K562 (cell line): Measurements from ENCODE around the gene HEMGN. TPM values are rescaled to one million over a fixed set of nuclear protein-coding genes. Genes with fewer than 3 reads are reported as not detected.

Source experiments
- ATAC-seq: fragments of 200-7000 bp; cut with Tn5 transposase; 3 replicates; pipeline ENCODE4 v1.9.1; 2020; ENCODE audit warnings: moderate library complexity
- BruUV-seq: library from RNA; stranded (reverse); fragments of 400-500 nt; replicated peaks from 2 replicates; lab custom pipeline; 2021; lab: Mats Ljungman, UMichigan
- CTCF ChIA-PET: fragments of 300-600 bp; formaldehyde crosslinking; extraction: SDS; loops from one replicate; lab custom pipeline; 2021; ENCODE audit warnings: low intra/inter-chr PET ratio; lab: Yijun Ruan, JAX
- POLR2A ChIA-PET: fragments of 300-600, 350-650 bp; sonication (Branson Sonifier 250); formaldehyde crosslinking; extraction: SDS; loops from one replicate; lab custom pipeline; 2021; ENCODE audit warnings: antibody characterized with exemption, inconsistent platforms; lab: Yijun Ruan, JAX
- DNase-seq, 4 experiments: peaks; one replicate each; pipeline versions ENCODE4 v3.0.0 to v3.0.0-alpha.2; 2011 to 2018; ENCODE audit warnings: low spot score in 3 of 4, mixed read lengths in 3 of 4; ENCODE audit errors: extremely low read depth in 1 of 4
- FAIRE-seq: peaks from 2 replicates; lab custom pipeline; 2011; peaks lifted over from hg19 to GRCh38; lab: Jason Lieb, UNC
- H2AFZ ChIP-seq: 2 replicates; pipeline ENCODE4 v1.6.0; 2011; ENCODE audit warnings: low read depth, low read length, control low read depth, inconsistent platforms
- H3K27ac ChIP-seq: fragments of 200-600 bp; 3 replicates; pipeline ENCODE4 v1.8.0; 2011; ENCODE audit warnings: low read depth, mild to moderate bottlenecking, control low read depth, inconsistent platforms, low read length, moderate library complexity, mixed read lengths; ENCODE audit errors: extremely low read depth
- H3K27me3 ChIP-seq, 2 experiments: fragments of 300-600 bp in 1 of 2; 2 replicates in 1 of 2; 3 replicates in 1 of 2; pipeline versions ENCODE4 v1.6.0 to v1.8.0; 2011; ENCODE audit warnings: inconsistent platforms in 2 of 2, low read length in 2 of 2, mild to moderate bottlenecking in 1 of 2, mixed read lengths in 1 of 2, moderate library complexity in 1 of 2; ENCODE audit not compliant: control insufficient read depth in 2 of 2, insufficient read depth in 2 of 2
- H3K36me3 ChIP-seq: fragments of 300-600 bp; 3 replicates; pipeline ENCODE4 v1.8.0; 2011; ENCODE audit warnings: mild to moderate bottlenecking, low read length, inconsistent platforms; ENCODE audit not compliant: control insufficient read depth, insufficient read depth
- H3K4me1 ChIP-seq, 2 experiments: fragments of 200-600 bp in 1 of 2; replicated peaks in 1 of 2; 2 replicates in 1 of 2; 3 replicates in 1 of 2; pipeline versions ENCODE4 v1.5.1 to v1.8.0; 2011; ENCODE audit warnings: inconsistent platforms in 2 of 2, low read length in 2 of 2, mild to moderate bottlenecking in 1 of 2, mixed read lengths in 1 of 2, moderate library complexity in 1 of 2; ENCODE audit not compliant: control insufficient read depth in 2 of 2, insufficient read depth in 2 of 2
- H3K4me2 ChIP-seq: 2 replicates; pipeline ENCODE4 v1.6.1; 2011; ENCODE audit warnings: low read length, control low read depth, inconsistent platforms, mixed read lengths; ENCODE audit not compliant: insufficient read depth
- H3K4me3 ChIP-seq: fragments of 200-600 bp; sonication (generic), shearing (Covaris generic); 2 replicates; pipeline ENCODE4 v1.5.1; 2016; ENCODE audit warnings: control low read depth, inconsistent platforms
- H3K79me2 ChIP-seq: fragments of 200-600 bp; 3 replicates; pipeline ENCODE4 v1.8.0; 2011; ENCODE audit warnings: low read length, inconsistent platforms; ENCODE audit not compliant: control insufficient read depth, insufficient read depth
- H3K9ac ChIP-seq, 2 experiments: 2 replicates each; pipeline versions ENCODE4 v1.6.0 to v1.6.1; 2011; ENCODE audit warnings: low read depth in 2 of 2, low read length in 2 of 2, control low read depth in 1 of 2, inconsistent platforms in 1 of 2, mild to moderate bottlenecking in 1 of 2, mixed read lengths in 1 of 2; ENCODE audit not compliant: insufficient read depth in 1 of 2
- H3K9me1 ChIP-seq: one replicate; pipeline ENCODE4 v1.6.0; 2011; ENCODE audit warnings: inconsistent platforms, mild to moderate bottlenecking, low read length, moderate library complexity; ENCODE audit not compliant: control insufficient read depth, insufficient read depth
- H3K9me3 ChIP-seq: replicated peaks from 2 replicates; pipeline ENCODE4 v1.5.1; 2011; ENCODE audit warnings: low read depth, low read length, inconsistent platforms; ENCODE audit not compliant: control insufficient read depth, insufficient read depth
- H4K20me1 ChIP-seq: replicated peaks from 2 replicates; pipeline ENCODE4 v1.6.1; 2011; ENCODE audit warnings: low read length, inconsistent platforms, mixed read lengths; ENCODE audit not compliant: control insufficient read depth, insufficient read depth
- BRF1 ChIP-seq: IDR thresholded peaks from 3 replicates; pipeline ENCODE4 v1.6.1; 2011; ENCODE audit warnings: borderline replicate concordance, mild to moderate bottlenecking; ENCODE audit not compliant: insufficient read length; ENCODE audit errors: extremely low read depth
- BRF2 ChIP-seq: IDR thresholded peaks from 3 replicates; pipeline ENCODE4 v1.6.1; 2011; ENCODE audit warnings: borderline replicate concordance, mild to moderate bottlenecking; ENCODE audit not compliant: insufficient read length, insufficient read depth
- DDX20 ChIP-seq: fragments of 450-650 bp; IDR thresholded peaks from 2 replicates; pipeline ENCODE4 v1.6.1; 2016; ENCODE audit warnings: missing genetic modification characterization, low read depth, mild to moderate bottlenecking, missing compliant biosample characterization, moderate library complexity
- E2F4 ChIP-seq: sonication (generic); formaldehyde crosslinking; IDR thresholded peaks from 2 replicates; pipeline ENCODE4 v1.8.0; 2022; ENCODE audit warnings: mild to moderate bottlenecking, low read depth, missing genetic modification reagents
- GATAD2A ChIP-seq: fragments of 450-650 bp; IDR thresholded peaks from 2 replicates; pipeline ENCODE4 v1.6.1; 2017
- HNRNPK ChIP-seq: fragments of 200-400 bp; formaldehyde crosslinking; IDR thresholded peaks from one replicate; pipeline ENCODE4 v1.6.1; 2018; ENCODE audit warnings: mild to moderate bottlenecking, low read depth, low read length; ENCODE audit not compliant: poor library complexity, severe bottlenecking
- MYBL2 ChIP-seq, 2 experiments: fragments of 450-650 bp in 1 of 2; sonication (generic) in 1 of 2; formaldehyde crosslinking in 1 of 2; IDR thresholded peaks; 2 replicates each; pipeline versions ENCODE4 v1.6.1 to v1.8.1; 2017 to 2022; ENCODE audit warnings: borderline replicate concordance in 1 of 2, inconsistent platforms in 1 of 2, low read depth in 1 of 2, mild to moderate bottlenecking in 1 of 2, missing genetic modification reagents in 1 of 2, moderate library complexity in 1 of 2
- NFYB ChIP-seq: IDR thresholded peaks from 2 replicates; pipeline ENCODE4 v1.6.1; 2011; ENCODE audit warnings: mild to moderate bottlenecking, moderate library complexity; ENCODE audit not compliant: insufficient read length; ENCODE audit errors: extremely low read depth
- NR1H2 ChIP-seq: sonication (generic); formaldehyde crosslinking; IDR thresholded peaks from 2 replicates; pipeline ENCODE4 v1.4.0; 2020; ENCODE audit warnings: mild to moderate bottlenecking, missing genetic modification reagents
- ZBTB8A ChIP-seq: fragments of 450-650 bp; IDR thresholded peaks from 2 replicates; pipeline ENCODE4 v1.6.1; 2018; ENCODE audit warnings: mild to moderate bottlenecking, moderate library complexity; ENCODE audit not compliant: partially characterized antibody
- ZNF224 ChIP-seq: sonication (generic); formaldehyde crosslinking; IDR thresholded peaks from 2 replicates; pipeline ENCODE4 v1.8.0; 2022; ENCODE audit warnings: mild to moderate bottlenecking, missing genetic modification reagents
- ZNF431 ChIP-seq: sonication (generic); formaldehyde crosslinking; IDR thresholded peaks from 2 replicates; pipeline ENCODE4 v1.8.0; 2022; ENCODE audit warnings: mild to moderate bottlenecking, missing genetic modification reagents
- WGBS: fragments of 100-300 bp; shearing (Covaris generic); methylation state at CpG from one replicate; pipeline ENCODE4 v1.1.6; 2016; ENCODE audit warnings: low coverage, mixed read lengths; ENCODE audit not compliant: insufficient coverage; ENCODE audit errors: missing lambda C conversion rate; 5-methylcytosine and 5-hydroxymethylcytosine counted together
- in situ Hi-C: fragments of 300-500 bp; cut with MboI; formaldehyde crosslinking; loops from 4 replicates; pipeline ENCODE4 v1.15.0; 2018; ENCODE audit warnings: inconsistent platforms, mixed read lengths
- intact Hi-C: fragments of 100-400 bp; cut with micrococcal nuclease; formaldehyde crosslinking; loops from 2 replicates; pipeline ENCODE4 v1.14.2; 2022
- polyA plus RNA-seq, 8 experiments: library from polyadenylated mRNA; depleted of rRNA in 4 of 8; stranded (reverse) in 5 of 8; unstranded in 3 of 8; fragments of >200 nt; fragmentation: Nextera tagmentation in 2 of 8; fragmentation: Illumina TruSeq in 1 of 8; extraction: Ambion mirVana in 2 of 8; extraction: Trizol in 1 of 8; gene quantifications; 2 replicates each; pipeline versions ENCODE4 v1.2.1 to v1.2.3, GENCODE V29; 2011 to 2014; ENCODE audit warnings: inconsistent platforms in 1 of 8, missing spikeins in 1 of 8
- total RNA-seq, 7 experiments: library from RNA; depleted of rRNA in 6 of 7; stranded (reverse); fragments of >200 nt in 6 of 7; fragmentation: Illumina TruSeq in 2 of 7; extraction: Trizol in 2 of 7; gene quantifications; 2 replicates each; pipeline versions ENCODE4 v1.2.1 to v1.2.3, GENCODE V29; 2011 to 2021; ENCODE audit warnings: low replicate concordance in 1 of 7
- TF ChIP-seq, protein P1 (sequence below): sonication (generic); formaldehyde crosslinking; IDR thresholded peaks from 2 replicates; pipeline ENCODE4 v1.8.1; 2023; ENCODE audit warnings: mild to moderate bottlenecking, missing genetic modification reagents

The HEMGN gene
- total and polyA plus RNA-seq, 9 of the 15 experiments (the other 6 are each of a cell fraction or from before 2014, with no cell fraction given) = 56.3 to 258 (median 137) TPM

- no peak for TF ChIP-seq BRF1
- TF ChIP-seq MYBL2 (IDR thresholded peaks at IDR 0.05; ENCODE audit: low read depth) = no peak
- TF ChIP-seq MYBL2 (CRISPR knock-in tag; IDR thresholded peaks at IDR 0.05; ENCODE audit: borderline replicate concordance) = no peak
These were observed 42.2 kb downstream of the HEMGN start (continued) for GRCh38 chr9:97895695-97896332.

- FAIRE-seq = no peak
- intact Hi-C loops = loop anchor here (10.0 kb wide), 1 partner anchor 430 kb away; no protein-coding TSS in a partner anchor
- CTCF ChIA-PET = no interaction called here
These were observed 42.8 kb downstream of the HEMGN start for GRCh38 chr9:97895211-97895610.

More at GRCh38 chr9:97895211-97895610, 42.8 kb downstream of the HEMGN start:
- TF ChIP-seq HNRNPK (no peak), NFYB (no peak), ZBTB8A (no peak), DDX20 (tag) (no peak), BRF2 (no peak), NR1H2 (CRISPR knock-in tag) (no peak), ZNF431 (CRISPR knock-in tag) (no peak), E2F4 (CRISPR knock-in tag) (no peak), GATAD2A (no peak), ZNF224 (CRISPR knock-in tag) (no peak)
- TF ChIP-seq, protein P1, sequence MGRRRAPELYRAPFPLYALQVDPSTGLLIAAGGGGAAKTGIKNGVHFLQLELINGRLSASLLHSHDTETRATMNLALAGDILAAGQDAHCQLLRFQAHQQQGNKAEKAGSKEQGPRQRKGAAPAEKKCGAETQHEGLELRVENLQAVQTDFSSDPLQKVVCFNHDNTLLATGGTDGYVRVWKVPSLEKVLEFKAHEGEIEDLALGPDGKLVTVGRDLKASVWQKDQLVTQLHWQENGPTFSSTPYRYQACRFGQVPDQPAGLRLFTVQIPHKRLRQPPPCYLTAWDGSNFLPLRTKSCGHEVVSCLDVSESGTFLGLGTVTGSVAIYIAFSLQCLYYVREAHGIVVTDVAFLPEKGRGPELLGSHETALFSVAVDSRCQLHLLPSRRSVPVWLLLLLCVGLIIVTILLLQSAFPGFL = no peak
- Histone ChIP-seq H3K27me3 (no peaks in the 10 kb centered on the region), H3K9me1 (no peaks in the 10 kb centered on the region), H3K9me3 (no peaks in the 10 kb centered on the region), H3K4me1 (no peaks in the 10 kb centered on the region), H3K4me3 (no peak overlapping the region), H3K9ac (no peak overlapping the region), H3K79me2 (no peaks in the 10 kb centered on the region), H3K27ac (no peak overlapping the region), H3K36me3 (no peaks in the 10 kb centered on the region), H3K4me2 (no peak overlapping the region), H2AFZ (no peak overlapping the region), H4K20me1 (no peaks in the 10 kb centered on the region)
- WGBS = 0% methylated on average over 1 of the region's 1 CpG
- POLR2A ChIA-PET = interaction anchor here (0.8 to 1.3 kb wide), 2 partner anchors 15 to 26 kb away, joined by 3 to 4 read pairs; no protein-coding TSS in a partner anchor
- DNase-seq (no peak), ATAC-seq (no peak)
- in situ Hi-C loops = loop anchor here (10.0 kb wide), 1 partner anchor 170 kb away; no protein-coding TSS in a partner anchor
- BruUV-seq = no TSS peak
